ENCODE data around the gene ADM2.
"Not testable (repeated sequence)": the region's sequence is repeated elsewhere in the genome, so short reads cannot be mapped to it uniquely, and the experiment has no call there.

- TF ChIP-seq CTCF (conservative IDR thresholded peaks at IDR 0.05); EZH2 (IDR thresholded peaks at IDR 0.05; ENCODE audit: low read depth): not testable (repeated sequence)
Measured at GRCh38 chr22:50520184-50520583, 38.8 kb downstream of the ADM2 start.
